COR-L47 (cell line): Measurements from ENCODE around the gene PRKCD.

Source experiments
- DNase-seq: peaks from one replicate; lab custom pipeline; 2025; lab: John Stamatoyannopoulos, UW

Gene PRKCD

GRCh38 chr3:53170325-53171063 lies 9.5 kb downstream of the PRKCD start:
- no peak for DNase-seq

DNA sequence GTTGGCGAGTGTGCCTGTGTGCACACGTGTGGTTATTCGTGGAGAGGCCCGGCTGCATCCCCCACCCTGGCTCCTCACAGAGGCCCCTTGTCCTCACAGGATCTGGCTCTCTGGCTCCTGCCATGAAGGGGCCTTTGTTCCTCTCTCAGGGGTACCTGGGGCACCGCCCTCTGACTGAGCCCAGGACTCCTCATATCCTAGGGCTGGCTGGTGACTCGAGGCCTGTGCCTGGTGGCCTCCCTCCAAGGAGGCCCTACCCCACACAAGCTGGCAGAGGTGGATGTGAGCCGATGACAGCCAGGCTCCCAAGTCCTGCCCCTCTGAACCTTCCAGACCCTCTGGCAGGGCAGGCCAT lies 10.0 kb downstream of the PRKCD start:
- no peak for DNase-seq

DNA sequence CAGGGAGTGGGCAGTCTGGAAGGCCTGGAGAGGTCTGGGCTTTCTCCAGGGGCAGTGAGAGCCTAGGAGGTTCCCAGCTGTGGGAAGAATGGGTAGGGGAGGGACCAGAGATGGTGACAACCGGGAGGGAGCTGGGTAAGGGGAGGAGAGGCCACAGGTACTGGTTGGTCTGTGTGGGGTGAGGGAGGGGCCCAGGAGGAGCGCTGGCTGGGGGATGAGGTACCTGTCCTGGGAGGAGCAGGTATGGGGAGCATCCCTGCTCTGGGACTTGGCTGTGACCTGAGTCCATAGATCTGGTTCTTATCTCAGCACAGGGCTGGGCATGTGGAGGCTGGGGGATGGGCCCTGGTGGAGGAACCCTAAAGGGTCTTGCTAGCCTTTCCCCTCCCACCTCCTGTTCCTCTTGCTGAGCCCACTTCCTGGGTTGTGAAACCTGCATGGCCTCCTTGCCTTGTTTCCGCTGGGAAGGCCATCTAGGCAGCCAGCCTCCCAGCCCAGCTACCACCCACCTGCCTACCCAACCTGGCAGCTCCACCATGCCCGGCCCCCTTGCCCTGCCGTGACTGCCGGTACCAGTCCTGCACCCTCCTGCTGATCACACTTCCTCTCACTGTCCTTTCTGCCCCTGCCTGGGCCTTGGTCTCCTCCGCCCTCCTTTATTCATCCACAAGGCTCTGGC lies 11.0 kb downstream of the PRKCD start:
- no peak for DNase-seq

DNA sequence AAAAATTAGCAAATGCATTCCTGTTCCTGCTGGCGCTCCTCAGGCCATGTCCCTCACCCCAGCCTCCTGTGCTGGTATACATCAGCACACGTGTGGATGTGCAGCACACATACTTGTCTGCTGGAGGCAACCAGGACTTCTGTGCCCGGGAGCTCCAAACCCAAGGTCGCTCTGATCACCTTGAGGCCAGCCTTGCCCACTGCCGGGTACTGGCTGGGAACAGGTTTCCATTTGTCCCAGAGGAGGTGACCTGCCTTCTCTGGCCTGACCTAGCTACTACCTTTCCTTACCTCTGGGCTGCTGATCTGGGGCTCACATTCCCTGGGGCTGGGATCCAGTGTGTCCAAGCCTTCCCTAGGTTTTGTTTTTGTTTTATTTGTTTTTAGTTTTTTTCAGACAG lies 12.1 kb downstream of the PRKCD start:
- DNase-seq: no peak

- DNase-seq: no peak
These were observed 13.6 kb downstream of the PRKCD start for GRCh38 chr3:53174346-53175250.

DNA sequence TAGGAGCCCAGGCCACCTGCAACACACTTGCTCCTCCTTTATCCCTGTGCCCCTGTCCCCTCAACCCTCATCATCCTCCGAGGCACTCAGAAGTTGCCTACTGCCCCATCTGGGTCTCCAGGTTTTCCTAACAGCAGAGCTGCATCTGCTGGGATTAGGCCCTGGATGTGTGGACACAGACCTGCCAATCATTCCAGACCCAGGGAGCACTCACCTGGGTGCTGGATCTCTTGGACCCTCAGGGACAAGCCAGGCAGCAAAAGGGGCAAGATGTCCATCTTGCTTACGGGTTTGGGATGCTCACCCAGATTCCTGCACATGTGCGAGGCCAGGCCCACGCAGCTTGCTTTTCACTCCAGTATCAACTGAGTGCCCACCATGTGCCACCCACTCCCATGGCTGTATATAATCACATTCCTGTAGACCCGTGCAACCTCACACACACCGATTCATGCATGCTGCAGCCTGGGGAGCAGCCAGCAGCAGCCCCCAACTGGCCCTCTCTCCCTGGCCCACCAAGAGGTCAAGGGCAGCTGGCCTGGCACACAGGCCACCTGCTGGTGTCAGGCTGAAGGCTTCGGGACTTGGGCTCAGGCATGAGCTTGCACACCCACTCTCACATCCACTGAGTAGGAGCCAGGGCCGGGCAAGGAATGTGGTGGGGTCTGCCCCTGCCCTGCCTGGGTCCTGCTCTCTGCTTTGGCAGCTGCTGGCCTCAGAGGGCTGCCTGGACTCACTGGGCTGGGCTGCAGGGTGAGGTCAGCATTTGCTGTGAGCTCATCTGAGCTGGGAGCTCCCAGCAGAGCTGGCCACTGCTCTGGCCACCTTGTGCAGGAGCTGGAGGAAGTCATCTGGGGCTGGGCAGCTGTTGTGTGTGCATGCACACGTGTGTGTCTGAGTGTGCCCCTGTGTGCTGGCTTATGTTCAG lies 14.9 kb downstream of the PRKCD start:
- DNase-seq: no peak

DNA sequence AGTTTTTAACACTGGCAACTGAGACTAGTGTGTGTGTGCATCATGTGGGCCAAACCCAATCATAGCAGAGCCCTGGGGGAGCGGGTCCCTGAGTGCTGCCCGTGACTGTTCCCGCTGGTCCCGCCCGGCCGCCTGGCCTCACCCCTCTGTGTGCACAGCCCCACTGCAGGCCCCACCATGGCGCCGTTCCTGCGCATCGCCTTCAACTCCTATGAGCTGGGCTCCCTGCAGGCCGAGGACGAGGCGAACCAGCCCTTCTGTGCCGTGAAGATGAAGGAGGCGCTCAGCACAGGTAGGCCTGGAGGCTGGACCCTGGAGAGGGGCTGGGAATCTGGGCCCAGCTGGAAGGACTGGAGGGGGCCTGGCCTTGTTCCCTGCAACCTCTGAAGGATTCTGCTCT lies 17.2 kb downstream of the PRKCD start:
- DNase-seq: no peak

- DNase-seq: no peak
These were observed 18.6 kb downstream of the PRKCD start for GRCh38 chr3:53179580-53179979.

- DNase-seq: no peak
These were observed 19.5 kb downstream of the PRKCD start for GRCh38 chr3:53180305-53181023.

DNA sequence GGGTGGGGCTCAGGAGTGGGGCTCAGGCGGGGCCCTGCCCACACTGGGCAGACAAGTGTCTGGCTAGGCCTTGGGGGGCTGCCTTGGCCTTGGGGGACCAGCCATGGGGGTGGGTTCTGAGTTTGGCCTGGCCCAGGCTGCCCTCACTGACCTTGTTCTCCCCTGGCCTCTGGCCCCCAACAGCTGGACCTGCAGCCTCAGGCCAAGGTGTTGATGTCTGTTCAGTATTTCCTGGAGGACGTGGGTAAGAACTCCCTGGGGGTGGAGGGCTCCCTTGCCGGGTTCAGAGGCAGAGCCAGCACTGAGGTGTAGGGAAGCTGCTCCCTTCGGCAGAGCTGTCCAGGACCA lies 20.0 kb downstream of the PRKCD start:
- DNase-seq: no peak

DNA sequence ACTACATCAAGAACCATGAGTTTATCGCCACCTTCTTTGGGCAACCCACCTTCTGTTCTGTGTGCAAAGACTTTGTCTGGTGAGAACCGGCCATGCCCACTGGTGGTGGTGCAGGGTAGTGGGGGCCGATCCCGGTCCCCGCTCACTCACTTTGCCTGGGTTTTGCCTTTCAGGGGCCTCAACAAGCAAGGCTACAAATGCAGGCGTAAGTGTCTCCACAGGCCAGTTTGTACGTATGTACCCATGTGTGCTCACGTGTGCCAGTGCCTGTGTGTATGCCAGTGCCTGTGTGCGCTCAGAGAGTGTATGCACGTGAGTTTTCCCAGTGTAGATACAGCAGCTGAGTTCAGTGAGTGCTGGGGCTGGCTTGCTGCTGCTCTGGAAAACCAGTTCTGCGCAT lies 20.5 kb downstream of the PRKCD start:
- DNase-seq: no peak

- DNase-seq: no peak
These were observed 21.9 kb downstream of the PRKCD start for GRCh38 chr3:53182764-53183355.

GRCh38 chr3:53183514-53183913 lies 22.5 kb downstream of the PRKCD start:
- no peak for DNase-seq

- no peak for DNase-seq
These were observed 23.7 kb downstream of the PRKCD start for GRCh38 chr3:53184701-53185100.

DNA sequence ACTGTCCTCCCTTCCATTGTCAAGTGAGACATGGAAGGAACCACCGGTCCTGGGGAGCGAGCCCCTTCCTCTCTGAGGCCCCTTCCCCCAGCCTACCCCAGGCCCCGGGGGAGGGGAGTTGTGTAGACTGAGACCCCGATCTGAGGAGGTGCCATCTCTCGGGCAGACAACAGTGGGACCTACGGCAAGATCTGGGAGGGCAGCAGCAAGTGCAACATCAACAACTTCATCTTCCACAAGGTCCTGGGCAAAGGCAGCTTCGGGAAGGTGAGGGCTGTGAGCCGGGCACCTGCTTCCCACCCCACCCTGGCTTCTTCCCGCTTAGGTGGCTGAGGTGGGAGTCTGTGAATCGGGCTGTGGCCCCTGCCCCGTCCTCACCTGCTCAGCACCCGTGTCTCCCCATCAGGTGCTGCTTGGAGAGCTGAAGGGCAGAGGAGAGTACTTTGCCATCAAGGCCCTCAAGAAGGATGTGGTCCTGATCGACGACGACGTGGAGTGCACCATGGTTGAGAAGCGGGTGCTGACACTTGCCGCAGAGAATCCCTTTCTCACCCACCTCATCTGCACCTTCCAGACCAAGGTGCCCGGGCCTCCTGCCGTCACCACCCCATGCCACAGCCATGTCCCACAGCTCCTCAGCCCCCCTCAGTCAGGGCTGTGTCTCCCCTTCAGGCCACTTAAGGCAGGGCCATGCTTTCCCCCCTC lies 24.9 kb downstream of the PRKCD start:
- no peak for DNase-seq

- no peak for DNase-seq
These were observed 25.7 kb downstream of the PRKCD start for GRCh38 chr3:53186726-53187125.

GRCh38 chr3:53187430-53187829 lies 26.4 kb downstream of the PRKCD start:
- DNase-seq: no peak

- no peak for DNase-seq
These were observed 27.2 kb downstream of the PRKCD start for GRCh38 chr3:53188136-53188685.

DNA sequence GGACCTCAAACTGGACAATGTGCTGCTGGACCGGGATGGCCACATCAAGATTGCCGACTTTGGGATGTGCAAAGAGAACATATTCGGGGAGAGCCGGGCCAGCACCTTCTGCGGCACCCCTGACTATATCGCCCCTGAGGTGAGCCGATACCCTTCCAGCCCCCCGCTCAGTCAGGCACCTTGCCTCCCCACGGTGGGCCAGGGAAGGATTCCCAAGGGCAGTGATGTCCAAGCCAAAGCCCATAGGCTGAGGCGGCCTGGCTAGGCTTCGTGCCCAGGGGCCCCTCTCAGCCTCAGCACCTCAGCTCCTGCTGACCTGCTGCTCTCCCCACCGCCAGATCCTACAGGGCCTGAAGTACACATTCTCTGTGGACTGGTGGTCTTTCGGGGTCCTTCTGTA lies 27.7 kb downstream of the PRKCD start:
- no peak for DNase-seq

GRCh38 chr3:53189276-53189675 lies 28.3 kb downstream of the PRKCD start:
- no peak for DNase-seq
